HL-60 (cell line): ENCODE data around the gene CFAP299.

ENCODE experiments used
- CTCF ChIP-seq: IDR thresholded peaks from one replicate; pipeline ENCODE4 v1.5.1; 2011; ENCODE audit warnings: low read length, control low read depth, inconsistent platforms; ENCODE audit not compliant: insufficient read depth
- POLR2AphosphoS5 ChIP-seq: IDR thresholded peaks from 2 replicates; pipeline ENCODE4 v1.6.1; 2012; ENCODE audit warnings: low read depth
- REST ChIP-seq: IDR thresholded peaks from 2 replicates; pipeline ENCODE4 v1.6.1; 2012; ENCODE audit warnings: low read depth; ENCODE audit not compliant: insufficient replicate concordance
- SPI1 ChIP-seq: IDR thresholded peaks from 2 replicates; pipeline ENCODE4 v1.6.1; 2012; ENCODE audit warnings: low read depth, mild to moderate bottlenecking, borderline replicate concordance

GRCh38 chr4:80515496-80515895, 180.0 kb downstream of the CFAP299 start:
- no peak for TF ChIP-seq REST
- TF ChIP-seq CTCF = no peak
- TF ChIP-seq POLR2AphosphoS5 = no peak
- no peak for TF ChIP-seq SPI1
